Renal cortex interstitium (tissue), 11 donors: ENCODE results near the gene RIPOR1. TPM values are rescaled to one million over a fixed set of nuclear protein-coding genes. Genes with fewer than 3 reads are reported as not detected.
"Not testable (repeated sequence)": the region's sequence is repeated elsewhere in the genome, so short reads cannot be mapped to it uniquely, and the experiment has no call there.

ENCODE experiments used
- DNase-seq, 11 donors: peaks; one replicate each; pipeline ENCODE4 v3.0.0-alpha.2; 2013; ENCODE audit warnings: low read depth in 9 of 11, low spot score in 4 of 11; ENCODE audit errors: extremely low read depth in 1 of 11
- polyA plus RNA-seq, 3 donors: library from polyadenylated mRNA; unstranded; fragments of 120-200 nt; gene quantifications; one replicate each; pipeline ENCODE4 v1.2.1, GENCODE V29; 2013; ENCODE audit not compliant: insufficient read length in 3 of 3

Gene RIPOR1
- polyA plus RNA-seq, 3 donors: 101 to 155 (median 126) TPM

DNA sequence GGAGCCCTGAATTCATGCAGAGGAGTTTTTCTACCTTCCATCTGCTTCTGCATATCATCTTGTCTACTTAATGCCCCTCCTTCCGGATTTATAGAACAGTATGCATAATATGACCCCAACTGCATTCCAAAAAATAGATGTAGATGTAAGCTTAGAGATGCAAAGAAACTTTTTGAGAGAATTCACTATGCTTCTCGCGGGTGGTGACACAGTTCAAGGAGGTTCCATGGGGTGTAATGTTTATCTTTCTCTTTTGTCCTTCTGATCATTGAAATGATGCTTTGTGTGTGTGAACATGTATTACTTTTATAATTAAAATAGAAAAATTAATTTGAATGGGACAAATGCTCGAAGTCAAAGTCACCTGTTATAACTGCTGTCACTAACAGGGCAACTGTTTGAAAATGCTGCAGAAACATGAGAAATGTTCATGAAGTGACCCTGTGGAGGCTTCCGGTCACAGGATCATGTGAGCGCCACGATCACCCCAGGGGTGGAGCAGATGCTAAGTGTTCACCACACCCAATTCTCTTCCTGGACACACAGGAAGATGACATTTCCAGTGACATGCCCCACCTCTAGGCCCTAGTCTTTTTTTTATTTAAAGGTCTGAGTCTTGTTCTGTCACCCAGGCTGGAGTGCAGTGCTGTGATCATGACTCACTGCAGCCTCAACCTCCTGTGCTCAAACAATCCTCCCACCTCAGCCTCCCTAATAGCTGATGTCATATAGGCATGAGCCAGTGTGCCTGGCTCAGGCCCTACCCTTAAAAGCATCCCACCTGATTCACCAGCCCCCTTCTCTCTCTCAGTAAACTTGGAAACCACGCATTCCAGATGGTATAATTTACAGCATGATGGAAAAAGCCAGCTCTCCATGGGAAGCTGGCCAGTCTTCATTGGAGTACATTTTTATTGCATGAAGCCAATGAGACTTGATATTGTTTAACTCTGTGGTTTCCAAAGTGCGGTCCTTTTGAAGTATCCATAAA lies 24.3 kb upstream of the RIPOR1 start:
- DNase-seq: no peak

GRCh38 chr16:67506468-67506867 lies 22.2 kb upstream of the RIPOR1 start:
- DNase-seq: no peak

- no peak for DNase-seq
These were observed 19.6 kb upstream of the RIPOR1 start for GRCh38 chr16:67509016-67509415.

GRCh38 chr16:67513892-67514291 lies 14.7 kb upstream of the RIPOR1 start:
- not testable (repeated sequence) for DNase-seq

DNA sequence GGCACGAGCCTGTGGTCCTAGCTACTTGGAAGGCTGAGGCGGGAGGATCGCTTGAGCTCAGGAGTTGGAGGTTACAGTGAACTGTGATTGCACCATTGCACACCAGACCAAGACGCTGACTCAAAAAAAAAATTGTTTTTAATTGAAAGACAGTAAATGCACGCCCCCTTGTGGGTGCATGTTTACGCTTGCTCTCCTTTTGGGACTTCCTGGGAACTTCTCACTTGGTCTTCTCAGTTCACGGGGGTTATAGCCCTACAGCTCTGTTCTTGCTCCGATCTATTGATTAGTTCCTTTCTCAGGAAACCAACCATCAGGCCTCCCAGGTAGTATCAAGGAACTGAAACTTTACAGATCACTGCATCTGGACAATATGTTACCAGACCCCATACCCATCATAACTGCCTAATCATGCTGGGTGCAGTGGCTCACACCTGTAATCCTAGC lies 14.2 kb upstream of the RIPOR1 start:
- DNase-seq: peak in 1 of 11 donors; percentile 60

- no peak for DNase-seq
These were observed 12.1 kb upstream of the RIPOR1 start for GRCh38 chr16:67516296-67517154.

DNA sequence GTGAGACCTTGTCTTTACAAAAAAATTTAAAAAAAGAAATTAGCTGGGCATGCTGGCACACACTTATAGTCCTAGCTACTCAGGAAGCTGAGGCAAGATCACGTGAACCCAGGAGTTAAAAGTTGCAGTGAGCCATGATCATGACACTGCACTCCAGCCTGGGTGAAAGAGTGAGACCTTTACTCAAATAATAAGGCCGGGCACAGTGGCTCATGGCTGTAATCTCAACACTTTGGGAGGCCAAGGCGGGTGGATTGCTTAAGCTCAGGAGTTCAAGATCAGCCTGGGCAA lies 11.5 kb upstream of the RIPOR1 start:
- DNase-seq: no peak

DNA sequence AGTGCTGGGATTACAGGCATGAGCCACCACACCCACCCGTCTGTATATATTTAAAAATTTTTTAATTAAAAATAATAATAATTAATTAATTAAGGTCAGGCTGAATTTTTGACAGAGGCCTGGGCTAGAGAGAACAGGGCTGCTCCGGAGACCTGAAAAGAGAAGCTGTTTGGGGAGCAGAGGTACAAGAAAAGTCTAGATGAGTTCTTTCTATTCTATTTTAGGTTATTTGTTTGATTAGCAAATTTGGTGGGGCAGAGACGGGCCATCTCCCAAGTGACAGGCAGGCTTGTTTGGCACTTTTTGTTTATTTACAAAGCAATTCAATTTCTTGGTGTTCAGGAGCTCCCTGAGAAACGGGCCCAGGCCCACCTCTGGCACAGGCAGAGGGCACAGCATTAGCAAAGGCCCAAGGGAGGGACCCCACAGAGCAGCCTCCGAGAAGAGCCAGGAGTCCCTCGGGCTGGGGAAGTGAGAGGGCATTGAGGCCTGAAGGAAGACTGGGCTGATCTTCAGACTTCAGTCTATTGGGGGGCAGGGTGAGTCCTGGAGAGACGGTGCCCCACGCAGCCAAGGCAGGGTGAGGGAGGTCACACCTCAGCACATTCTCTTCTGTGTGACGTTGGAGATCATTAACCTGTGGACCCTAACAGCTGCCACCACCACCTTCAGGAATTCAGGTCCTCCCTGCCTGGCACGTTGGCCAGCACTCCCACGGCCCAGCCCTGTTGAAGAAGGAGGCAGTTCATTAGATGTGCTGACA lies 10.8 kb upstream of the RIPOR1 start:
- DNase-seq: peak in 3 of 11 donors; percentile 18 to 78 (median 60)

- no peak for DNase-seq
These were observed 10.0 kb upstream of the RIPOR1 start for GRCh38 chr16:67518676-67519075.

DNA sequence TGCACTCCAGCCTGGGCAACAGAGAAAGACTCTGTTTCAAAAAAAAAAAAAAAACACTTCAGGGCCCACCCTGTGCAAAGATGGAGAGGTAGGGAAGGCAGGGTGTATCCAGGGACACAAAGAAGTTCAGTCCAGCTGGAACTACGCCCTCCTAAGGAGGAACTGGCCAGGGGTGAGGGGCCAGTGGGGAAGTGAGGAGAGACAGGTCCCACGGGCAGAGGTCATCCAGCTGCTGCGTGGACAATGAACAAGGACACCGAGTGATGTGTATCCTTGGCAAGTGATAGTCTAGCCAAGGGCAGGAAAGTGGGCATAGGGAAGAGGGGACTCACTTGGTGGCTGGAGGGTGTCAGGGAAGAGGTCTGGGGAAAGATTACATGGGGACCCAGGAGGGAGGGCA lies 9.4 kb upstream of the RIPOR1 start:
- no peak for DNase-seq

GRCh38 chr16:67521095-67521804 lies 7.4 kb upstream of the RIPOR1 start:
- peak; percentile 86 to 98 (median 94) for DNase-seq

DNA sequence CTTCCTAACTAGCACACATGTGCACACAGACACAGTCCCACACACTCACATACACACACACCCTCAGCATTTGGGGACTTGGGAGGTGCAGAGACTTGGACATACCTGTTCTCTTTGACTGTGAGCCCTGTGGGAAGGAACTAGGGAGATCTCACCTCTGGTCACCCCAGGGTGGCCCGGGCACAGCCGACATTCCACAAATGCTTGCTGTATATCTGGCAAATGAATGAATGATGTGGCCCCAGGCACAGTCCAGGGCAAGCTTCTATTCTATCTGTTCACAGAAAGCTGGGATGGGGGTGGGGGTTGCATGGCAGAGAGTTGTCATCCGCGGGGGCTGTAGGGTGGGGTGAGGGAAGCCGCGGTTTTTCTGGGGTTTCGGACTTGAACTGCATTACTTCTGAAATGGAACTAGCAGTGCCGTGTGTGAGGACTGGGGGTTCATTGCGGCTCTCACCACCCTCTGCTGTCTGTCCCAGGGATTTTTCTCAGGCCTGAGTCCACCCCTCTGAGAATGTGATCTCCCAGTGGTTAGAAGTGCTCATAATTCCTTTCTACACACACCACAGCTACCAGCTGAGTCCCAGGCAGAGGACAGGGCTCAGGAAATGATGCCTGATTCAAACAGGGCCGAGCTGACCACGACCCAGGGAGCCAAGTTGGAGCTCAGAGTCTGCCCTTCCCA lies 3.3 kb upstream of the RIPOR1 start:
- DNase-seq: no peak

DNA sequence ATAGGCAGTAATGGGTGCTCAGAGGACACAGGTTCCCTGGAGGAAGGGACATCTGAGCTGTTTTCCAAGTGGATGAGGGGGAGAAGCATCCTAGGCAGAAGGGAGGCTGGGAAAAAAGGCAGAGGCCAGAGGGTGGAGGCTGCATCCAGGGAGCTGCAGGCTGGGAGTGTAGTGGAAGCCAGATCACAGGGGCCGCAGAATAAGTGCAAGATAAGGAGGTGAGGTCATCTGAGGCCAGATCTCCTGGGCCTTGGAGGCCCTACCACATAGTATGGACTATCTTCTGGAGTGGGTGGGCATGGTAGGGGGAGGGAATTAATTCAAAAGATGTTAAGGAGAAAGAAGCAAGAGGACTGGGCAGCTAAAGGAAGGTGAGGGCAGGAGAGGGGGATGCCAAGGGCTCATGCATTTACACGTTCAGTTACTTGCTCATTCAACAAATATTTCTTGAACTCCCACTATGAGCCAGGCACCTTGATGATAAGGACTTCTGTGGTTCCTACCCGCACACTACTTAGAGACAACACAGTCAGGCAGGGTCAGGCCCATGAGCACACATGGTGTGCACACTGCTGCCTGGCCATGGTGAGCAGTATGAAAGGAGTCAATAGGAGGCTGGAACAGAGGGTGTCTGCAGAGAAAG lies 2.4 kb upstream of the RIPOR1 start:
- DNase-seq: no peak

- no peak for DNase-seq
These were observed 397 bp downstream of the RIPOR1 start for GRCh38 chr16:67528870-67529581.

GRCh38 chr16:67529582-67530012 lies 968 bp downstream of the RIPOR1 start:
- no peak for DNase-seq

GRCh38 chr16:67530013-67530939 lies 1.6 kb downstream of the RIPOR1 start:
- DNase-seq: peak in 3 of 11 donors; percentile 55 to 67 (median 62)
